Suprapubic skin (tissue), 4 donors: ENCODE measurements around the gene DDT. TPM values are rescaled to one million over a fixed set of nuclear protein-coding genes. Genes with fewer than 3 reads are reported as not detected.
A peak's percentile ranks its signal among the peaks of the same experiment; 100 is the strongest.
"Not testable (repeated sequence)": the region's sequence is repeated elsewhere in the genome, so short reads cannot be mapped to it uniquely, and the experiment has no call there.

Experiments used
- DNase-seq, 2 donors: peaks; one replicate each; pipeline ENCODE4 v3.0.0-alpha.2; 2019; ENCODE audit warnings: low spot score in 2 of 2
- H3K27ac ChIP-seq: fragments of 200-600 bp; sonication (generic); one replicate; pipeline ENCODE4 v1.5.1; 2019
- H3K27me3 ChIP-seq: fragments of 200-600 bp; sonication (generic); one replicate; pipeline ENCODE4 v1.5.1; 2019
- H3K36me3 ChIP-seq: fragments of 200-600 bp; sonication (generic); one replicate; pipeline ENCODE4 v1.5.1; 2019
- H3K4me1 ChIP-seq: fragments of 200-600 bp; sonication (generic); one replicate; pipeline ENCODE4 v1.5.1; 2019
- H3K4me3 ChIP-seq: fragments of 200-600 bp; sonication (generic); one replicate; pipeline ENCODE4 v1.5.1; 2019; ENCODE audit warnings: mild to moderate bottlenecking
- H3K9me3 ChIP-seq: fragments of 200-600 bp; sonication (generic); one replicate; pipeline ENCODE4 v1.5.1; 2019
- CTCF ChIP-seq, 2 donors: fragments of 200-600 bp in 1 of 2; fragments of 450-650 bp in 1 of 2; sonication (generic) in 1 of 2; IDR thresholded peaks; one replicate each; pipeline ENCODE4 v1.5.1; 2016 to 2019; ENCODE audit warnings: antibody characterized with exemption in 2 of 2, mild to moderate bottlenecking in 1 of 2, moderate library complexity in 1 of 2
- EP300 ChIP-seq: sonication (generic); formaldehyde crosslinking; IDR thresholded peaks from one replicate; pipeline ENCODE4 v1.6.1; 2017; ENCODE audit warnings: antibody characterized with exemption
- POLR2A ChIP-seq, 2 donors: fragments of 450-650 bp; IDR thresholded peaks; one replicate each; pipeline ENCODE4 v1.6.1; 2017; ENCODE audit warnings: antibody characterized with exemption in 2 of 2, mild to moderate bottlenecking in 2 of 2, moderate library complexity in 2 of 2
- POLR2AphosphoS5 ChIP-seq, 3 donors: sonication (generic); formaldehyde crosslinking; IDR thresholded peaks; one replicate each; pipeline ENCODE4 v1.6.1; 2017; ENCODE audit warnings: antibody characterized with exemption in 3 of 3
- WGBS: methylation state at CpG from one replicate; pipeline ENCODE4 v1.1.5; 2018; 5-methylcytosine and 5-hydroxymethylcytosine counted together
- total RNA-seq, 4 donors: library from RNA; depleted of rRNA; stranded (reverse); fragments of >200 nt; gene quantifications; one replicate each; pipeline ENCODE4 v1.1.0, GENCODE V29; 2016

The DDT gene
- total RNA-seq = 100 to 1,000 TPM; 103 to 171 (median 130) TPM

GRCh38 chr22:23974345-23974744, at the start of gene DDT:
DDT (minus strand) TSS chr22:23974441; CDS start chr22:23974414, 27 bp downstream.
- H3K9me3 ChIP-seq = not testable (repeated sequence)
- no CpG with 5 or more reads among the region's 29 CpGs for WGBS

GRCh38 chr22:24023204-24023789, 49.1 kb upstream of the DDT start:
- no peak for DNase-seq
- peaks cover 6% of the 10 kb centered on the region for H3K9me3 ChIP-seq
- TF ChIP-seq EP300 = no peak
- no peak for TF ChIP-seq POLR2A (IDR thresholded peaks at IDR 0.05)
- no peak for TF ChIP-seq CTCF (IDR thresholded peaks at IDR 0.05)
- TF ChIP-seq POLR2AphosphoS5 (IDR thresholded peaks at IDR 0.05) = no peak
- no peak overlapping the region for H3K27ac ChIP-seq
- no peak overlapping the region for H3K4me3 ChIP-seq
- no peaks in the 10 kb centered on the region for H3K36me3 ChIP-seq
- no peaks in the 10 kb centered on the region for H3K4me1 ChIP-seq
- H3K27me3 ChIP-seq = no peaks in the 10 kb centered on the region

More at GRCh38 chr22:23974345-23974744, at the start of gene DDT:
- not testable (repeated sequence) for DNase-seq, H3K4me1 ChIP-seq, H3K27ac ChIP-seq, H3K27me3 ChIP-seq, H3K4me3 ChIP-seq
- peaks cover 23% of the 10 kb centered on the region for H3K36me3 ChIP-seq

GRCh38 chr22:24021304-24021703, 47.1 kb upstream of the DDT start:
- H3K4me3 ChIP-seq = no peak overlapping the region
- no peak for TF ChIP-seq EP300
- no peak for TF ChIP-seq POLR2AphosphoS5 (IDR thresholded peaks at IDR 0.05)
- TF ChIP-seq CTCF (IDR thresholded peaks at IDR 0.05) = no peak
- TF ChIP-seq POLR2A (IDR thresholded peaks at IDR 0.05) = no peak
- no peak overlapping the region for H3K27ac ChIP-seq
- 97% methylated on average over 3 of the region's 3 CpGs for WGBS
- DNase-seq = no peak
- peaks cover 4% of the 10 kb centered on the region for H3K36me3 ChIP-seq
- H3K27me3 ChIP-seq = no peaks in the 10 kb centered on the region
- H3K4me1 ChIP-seq = no peaks in the 10 kb centered on the region
- peaks cover 6% of the 10 kb centered on the region for H3K9me3 ChIP-seq

GRCh38 chr22:24016156-24016555, 41.9 kb upstream of the DDT start:
- peaks cover 4% of the 10 kb centered on the region for H3K36me3 ChIP-seq
- TF ChIP-seq POLR2A (IDR thresholded peaks at IDR 0.05) = no peak
- TF ChIP-seq EP300 = no peak
- no peak for TF ChIP-seq CTCF (IDR thresholded peaks at IDR 0.05)
- TF ChIP-seq POLR2AphosphoS5 (IDR thresholded peaks at IDR 0.05) = no peak
- no peak overlapping the region for H3K27ac ChIP-seq
- no peaks in the 10 kb centered on the region for H3K27me3 ChIP-seq
- H3K4me1 ChIP-seq = peaks cover 14% of the 10 kb centered on the region
- 91% methylated on average over 1 of the region's 1 CpG for WGBS
- H3K4me3 ChIP-seq = no peak overlapping the region
- no peak for DNase-seq
- H3K9me3 ChIP-seq = no peaks in the 10 kb centered on the region

- Histone ChIP-seq H3K4me1 (peaks cover 14% of the 10 kb centered on the region), H3K4me3 (peak overlapping the region; percentile 59), H3K27ac (peak overlapping the region; percentile 51), H3K27me3 (no peaks in the 10 kb centered on the region), H3K9me3 (no peaks in the 10 kb centered on the region), H3K36me3 (no peaks in the 10 kb centered on the region)
- TF ChIP-seq POLR2A (IDR thresholded peaks at IDR 0.05) (no peak), EP300 (no peak), CTCF (IDR thresholded peaks at IDR 0.05) (no peak), POLR2AphosphoS5 (IDR thresholded peaks at IDR 0.05) (no peak)
- WGBS = 0% methylated on average over 10 of the region's 10 CpGs
- no peak for DNase-seq
These were observed 37.5 kb upstream of the DDT start for GRCh38 chr22:24011735-24012068.

GRCh38 chr22:24010018-24010391, 35.8 kb upstream of the DDT start:
- no peak for DNase-seq
- 93% methylated on average over 2 of the region's 2 CpGs for WGBS
- no peaks in the 10 kb centered on the region for H3K9me3 ChIP-seq
- no peak overlapping the region for H3K27ac ChIP-seq
- TF ChIP-seq EP300 (no peak), POLR2A (IDR thresholded peaks at IDR 0.05) (no peak)
- peaks cover 14% of the 10 kb centered on the region for H3K4me1 ChIP-seq
- no peak overlapping the region for H3K4me3 ChIP-seq
- H3K36me3 ChIP-seq = no peaks in the 10 kb centered on the region
- H3K27me3 ChIP-seq = no peaks in the 10 kb centered on the region
